Activated T-cell treated with anti-CD3 and anti-CD28 coated beads, Interleukin-2, amount 50 U/mL, for 1 hour (primary cell): ENCODE data around the gene FMN1.
"Not testable (repeated sequence)": the region's sequence is repeated elsewhere in the genome, so short reads cannot be mapped to it uniquely, and the experiment has no call there.

ENCODE experiments used
- DNase-seq: peaks from one replicate; pipeline ENCODE4 v3.0.0-alpha.2; 2020

FMN1 gene

GRCh38 chr15:32959077-32959476 lies 235.4 kb downstream of the FMN1 start:
- no peak for DNase-seq

GRCh38 chr15:32957219-32957618 lies 237.3 kb downstream of the FMN1 start:
- no peak for DNase-seq

- no peak for DNase-seq
These were observed 237.8 kb downstream of the FMN1 start for GRCh38 chr15:32956711-32957110.

- no peak for DNase-seq
These were observed 238.5 kb downstream of the FMN1 start for GRCh38 chr15:32956006-32956405.

GRCh38 chr15:32953533-32953910 lies 241.0 kb downstream of the FMN1 start:
- no peak for DNase-seq

- no peak for DNase-seq
These were observed 241.5 kb downstream of the FMN1 start for GRCh38 chr15:32952901-32953532.

- no peak for DNase-seq
These were observed 242.6 kb downstream of the FMN1 start for GRCh38 chr15:32951736-32952464.

- DNase-seq: not testable (repeated sequence)
These were observed 244.5 kb downstream of the FMN1 start for GRCh38 chr15:32950051-32950450.

GRCh38 chr15:32946210-32946609 lies 248.3 kb downstream of the FMN1 start:
- DNase-seq: no peak

- no peak for DNase-seq
These were observed 250.1 kb downstream of the FMN1 start for GRCh38 chr15:32944431-32944830.

GRCh38 chr15:32943711-32944110 lies 250.8 kb downstream of the FMN1 start:
- no peak for DNase-seq

- DNase-seq: no peak
These were observed 252.1 kb downstream of the FMN1 start for GRCh38 chr15:32942401-32942841.

- no peak for DNase-seq
These were observed 252.7 kb downstream of the FMN1 start for GRCh38 chr15:32941823-32942222.

- DNase-seq: no peak
These were observed 257.5 kb downstream of the FMN1 start for GRCh38 chr15:32936976-32937375.

GRCh38 chr15:32936283-32936918 lies 258.1 kb downstream of the FMN1 start:
- no peak for DNase-seq

GRCh38 chr15:32935139-32935538 lies 259.4 kb downstream of the FMN1 start:
- no peak for DNase-seq

- DNase-seq: no peak
These were observed 261.3 kb downstream of the FMN1 start for GRCh38 chr15:32933236-32933635.

- DNase-seq: no peak
These were observed 265.6 kb downstream of the FMN1 start for GRCh38 chr15:32928876-32929275.

GRCh38 chr15:32927124-32927523 lies 267.4 kb downstream of the FMN1 start:
- DNase-seq: no peak

- no peak for DNase-seq
These were observed 271.3 kb downstream of the FMN1 start for GRCh38 chr15:32923176-32923575.

- DNase-seq: no peak
These were observed 272.0 kb downstream of the FMN1 start for GRCh38 chr15:32922541-32922940.

- DNase-seq: no peak
These were observed 274.6 kb downstream of the FMN1 start for GRCh38 chr15:32919749-32920414.

- DNase-seq: no peak
These were observed 276.0 kb downstream of the FMN1 start for GRCh38 chr15:32918547-32918946.

- no peak for DNase-seq
These were observed 283.7 kb downstream of the FMN1 start for GRCh38 chr15:32910839-32911238.
